Activated CD4-positive, alpha-beta T cell treated with anti-CD3 and anti-CD28 coated beads, Interleukin-10, Interleukin-2, amounts not matched to agents 100 ng/mL and 50 ng/mL, durations not matched to agents 16 hours and 8 hours (primary cell): ENCODE data around the gene SUB1.
A peak's percentile ranks its signal among the peaks of the same experiment; 100 is the strongest.
"Not testable (repeated sequence)": the region's sequence is repeated elsewhere in the genome, so short reads cannot be mapped to it uniquely, and the experiment has no call there.

Experiments used
- DNase-seq: peaks from one replicate; pipeline ENCODE4 v3.0.0-alpha.2; 2020

Gene SUB1

DNA sequence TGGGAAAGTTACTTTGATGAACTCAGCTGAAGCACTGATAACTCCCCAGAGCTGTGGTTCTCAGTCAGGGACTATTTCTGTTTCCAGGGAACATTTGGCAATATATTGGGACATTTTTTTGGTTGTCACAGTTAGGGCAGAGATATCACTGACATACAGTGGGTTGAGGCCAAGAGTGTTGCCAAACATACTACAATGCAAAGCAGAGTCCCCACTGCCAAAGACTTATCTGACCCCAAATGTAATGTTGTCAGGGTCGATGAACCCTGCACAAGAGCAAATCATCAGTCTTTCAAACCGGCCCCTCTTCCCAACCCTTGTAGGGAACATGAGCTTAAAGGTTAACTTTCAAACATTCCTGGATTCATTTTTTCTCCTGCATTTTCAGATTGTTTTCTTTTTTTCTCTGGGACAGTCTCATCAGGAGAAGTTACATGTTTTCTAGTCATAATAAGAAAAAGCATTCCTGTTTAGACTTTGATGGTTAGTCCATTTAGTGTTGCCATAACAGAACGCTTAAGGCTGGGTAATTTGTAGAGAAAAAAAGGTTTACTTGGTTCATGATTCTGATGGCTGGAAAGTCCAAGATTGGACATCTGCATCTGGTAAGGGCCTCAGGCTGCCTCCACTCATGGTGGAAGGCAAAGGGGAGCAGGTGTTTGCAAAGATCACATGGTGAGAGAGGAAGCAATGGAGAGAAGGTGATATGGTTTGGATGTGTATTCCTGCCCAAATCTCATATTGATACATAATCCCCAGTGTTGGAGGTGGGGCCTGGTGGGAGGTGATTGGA, 18.8 kb upstream of the SUB1 start:
- DNase-seq: no peak

DNA sequence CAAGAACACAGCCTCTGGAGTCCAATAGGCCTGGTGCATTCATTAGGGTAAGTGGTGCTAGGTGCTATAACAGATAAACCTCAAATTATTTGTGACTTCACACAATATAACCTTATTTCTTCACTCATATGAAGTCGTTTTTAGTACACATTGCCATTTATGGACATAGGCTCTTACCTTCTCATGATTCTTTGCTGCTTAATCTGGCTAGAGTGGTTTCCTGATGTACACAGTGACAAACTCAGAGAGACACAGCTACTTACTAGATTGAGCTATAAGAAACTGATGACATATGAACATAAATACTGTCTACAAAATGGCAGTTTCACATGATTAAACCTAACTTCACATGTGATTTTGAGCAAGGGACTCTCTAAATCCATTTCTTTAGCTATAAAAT, 14.2 kb upstream of the SUB1 start:
- no peak for DNase-seq

DNA sequence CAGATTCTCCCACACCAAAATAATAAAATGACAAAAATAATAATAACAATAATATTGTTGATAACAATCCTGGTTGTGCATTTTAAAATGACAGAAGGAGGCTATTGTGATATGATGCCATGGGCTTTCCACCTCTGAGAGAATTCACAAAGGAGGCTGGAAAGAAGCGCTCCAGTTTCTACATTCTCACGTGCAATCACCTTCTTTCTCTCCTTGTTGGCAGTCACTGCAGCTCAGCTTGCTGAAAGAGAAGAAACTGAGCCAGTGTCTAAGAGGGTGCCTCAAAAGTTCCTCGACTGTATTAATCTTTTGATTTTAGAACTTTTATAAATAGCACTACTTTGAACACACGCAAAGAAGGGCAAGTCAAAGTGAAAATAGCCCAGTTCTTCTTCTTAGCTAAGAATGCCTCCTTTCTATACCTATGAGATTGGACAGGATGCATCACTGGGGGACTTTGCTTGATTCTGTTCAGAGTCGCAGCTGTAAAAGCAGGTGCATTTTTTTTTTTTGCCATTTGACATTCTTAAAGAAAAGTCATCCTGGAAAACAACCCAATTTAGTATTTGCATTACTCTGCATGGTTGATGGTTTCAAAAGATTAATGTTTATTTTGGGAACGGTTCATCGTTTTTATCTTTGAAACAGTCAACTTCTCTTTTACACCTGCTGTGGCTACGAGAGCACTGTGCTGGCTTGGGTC, 12.4 kb upstream of the SUB1 start:
- DNase-seq: peak; percentile 41

DNA sequence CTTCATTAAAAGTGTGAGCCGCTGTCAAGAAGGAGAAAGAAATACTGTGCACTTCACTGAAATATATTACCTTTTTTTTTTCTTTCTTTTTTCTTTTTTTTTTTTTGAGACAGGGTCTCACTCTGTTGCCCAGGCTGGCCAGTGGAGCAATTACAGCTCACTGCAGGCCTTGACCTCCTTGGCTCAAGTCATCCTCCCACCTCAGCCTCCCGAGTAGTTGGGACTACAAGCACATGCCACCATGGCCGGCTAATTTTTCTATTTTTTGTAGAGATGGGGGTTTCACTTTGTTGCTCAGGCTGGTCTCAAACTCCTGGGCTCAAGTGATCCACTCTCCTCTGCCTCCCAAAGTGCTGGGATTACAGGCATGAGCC, 11.9 kb upstream of the SUB1 start:
- DNase-seq: not testable (repeated sequence)

DNA sequence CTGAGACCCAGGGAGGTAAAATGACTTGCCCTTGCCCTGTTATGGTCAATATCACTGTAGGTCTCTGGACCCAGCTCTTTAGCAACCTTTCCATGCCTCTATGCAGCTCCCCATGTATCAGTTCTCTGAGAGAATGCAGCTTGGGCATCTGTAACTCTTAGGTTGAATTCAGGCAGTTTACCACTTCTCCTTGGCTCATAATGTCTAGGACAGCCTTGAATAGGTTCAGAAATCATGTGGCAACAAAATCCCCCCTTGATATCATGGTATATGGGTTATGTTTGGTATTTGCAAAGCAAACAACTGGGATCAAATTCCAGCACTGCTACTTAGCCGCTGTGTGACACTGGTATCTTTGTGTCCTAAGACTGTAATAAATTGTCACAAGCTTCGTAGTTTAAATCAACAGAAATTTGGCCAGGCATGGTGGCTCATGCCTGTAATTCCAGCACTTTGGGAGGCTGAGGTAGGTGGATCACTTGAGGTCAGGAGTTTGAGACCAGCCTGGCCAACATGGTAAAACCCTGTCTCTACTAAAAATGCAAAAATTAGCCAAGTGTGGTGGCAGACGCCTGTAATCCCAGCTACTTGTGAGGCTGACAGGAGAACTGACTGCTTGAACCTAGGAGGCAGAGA, 10.7 kb upstream of the SUB1 start:
- no peak for DNase-seq

DNA sequence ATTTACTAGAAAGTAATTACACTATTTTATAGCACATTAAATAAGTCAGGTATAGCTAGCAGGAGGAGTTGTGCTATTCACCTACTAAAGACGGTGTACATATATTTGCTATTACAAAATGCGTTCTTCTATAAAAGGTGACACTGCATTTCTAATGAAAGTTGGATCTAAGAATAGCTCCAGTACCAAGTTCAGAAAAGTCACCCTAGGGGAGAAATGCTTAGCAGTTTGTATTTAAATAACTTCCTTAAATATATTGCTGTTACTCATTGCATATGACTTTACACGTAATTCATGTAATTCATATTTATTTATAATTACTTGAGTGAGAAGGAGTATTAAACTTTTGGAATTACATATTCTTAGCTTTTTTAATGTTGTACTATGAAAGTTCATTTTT, 7.0 kb upstream of the SUB1 start:
- DNase-seq: no peak

DNA sequence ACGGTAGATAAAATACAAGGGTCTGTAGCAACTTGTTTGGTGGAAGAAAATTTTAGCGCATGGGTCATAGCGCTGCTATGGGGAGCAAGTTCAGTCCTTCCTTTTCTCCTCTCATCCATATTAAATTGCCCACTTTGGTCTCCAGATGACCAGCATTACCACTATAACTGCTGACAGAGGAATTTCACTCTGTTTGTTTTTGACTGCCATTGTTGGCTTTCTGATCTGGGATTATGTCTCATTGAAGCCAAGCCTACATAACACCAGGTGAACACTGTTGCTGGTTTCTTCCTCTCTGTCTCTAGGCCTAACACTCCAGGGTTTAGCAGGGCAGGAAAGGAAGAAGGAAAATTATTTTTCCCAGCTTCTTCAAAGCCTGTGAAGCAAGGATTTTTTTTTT, 6.6 kb upstream of the SUB1 start:
- DNase-seq: no peak

DNA sequence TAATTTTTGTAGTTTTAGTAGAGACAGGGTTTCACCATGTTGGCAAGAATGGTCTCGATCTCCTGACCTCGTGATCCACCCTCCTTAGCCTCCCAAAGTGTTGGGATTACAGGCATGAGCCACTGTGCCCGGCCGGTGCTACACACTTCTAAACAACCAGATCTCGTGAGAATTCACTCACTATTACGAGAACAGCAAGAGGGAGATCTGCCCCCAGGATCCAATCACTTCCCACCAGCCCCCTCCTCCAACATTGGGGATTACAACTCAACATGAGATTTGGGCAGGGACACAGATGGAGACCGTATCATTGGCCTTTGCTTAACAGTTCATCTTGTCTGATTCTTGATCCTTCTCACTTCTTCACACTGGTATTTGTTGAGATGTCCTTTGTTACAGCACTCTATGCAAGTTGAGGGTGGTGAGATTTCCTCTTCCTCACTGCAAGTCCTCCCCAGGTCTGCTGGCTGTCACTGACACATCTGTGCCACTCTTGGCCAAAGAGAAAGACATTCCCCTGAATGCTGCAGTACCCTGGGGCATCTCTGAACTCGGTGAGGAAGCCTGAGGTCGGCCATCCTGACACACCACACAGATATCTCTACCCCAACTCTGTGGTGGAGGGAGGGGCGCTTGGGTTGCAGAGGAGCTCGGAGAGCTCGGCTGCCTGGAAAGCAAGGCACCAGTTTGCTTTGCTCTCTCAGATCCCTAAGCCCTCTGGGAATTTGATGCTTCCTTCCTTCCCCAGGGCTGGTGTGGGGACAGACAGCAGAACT, 4.2 kb upstream of the SUB1 start:
- DNase-seq: no peak

DNA sequence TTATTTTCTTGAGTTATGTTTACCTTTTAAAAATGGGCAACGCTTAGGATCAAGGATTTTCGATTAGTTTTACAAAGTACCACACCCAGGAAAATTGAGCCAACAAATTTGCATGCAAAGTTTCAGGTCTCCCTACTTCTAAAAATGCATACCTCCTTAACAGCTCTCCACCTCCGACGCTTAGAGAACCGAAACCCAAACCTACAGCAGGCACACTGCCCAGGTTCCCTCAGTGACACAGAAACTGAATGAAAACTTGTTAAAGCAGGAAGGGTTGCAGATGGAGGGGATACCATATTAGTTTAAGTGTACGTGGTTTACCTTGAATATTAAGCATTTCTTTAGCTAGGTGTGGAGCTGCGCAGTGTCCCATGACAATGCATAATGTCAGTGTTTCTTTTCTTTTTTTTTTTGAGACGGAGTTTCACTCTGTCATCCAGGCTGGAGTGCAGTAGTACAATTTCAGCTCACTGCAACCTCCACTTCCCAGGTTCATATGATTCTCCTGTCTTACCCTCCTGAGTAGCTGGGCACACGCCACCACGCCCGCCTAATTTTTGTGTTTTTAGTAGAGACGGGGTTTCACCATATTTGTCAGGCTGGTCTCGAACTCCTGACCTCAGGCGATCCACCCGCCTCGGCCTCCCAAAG, 1.6 kb upstream of the SUB1 start:
- DNase-seq: peak; percentile 64

DNA sequence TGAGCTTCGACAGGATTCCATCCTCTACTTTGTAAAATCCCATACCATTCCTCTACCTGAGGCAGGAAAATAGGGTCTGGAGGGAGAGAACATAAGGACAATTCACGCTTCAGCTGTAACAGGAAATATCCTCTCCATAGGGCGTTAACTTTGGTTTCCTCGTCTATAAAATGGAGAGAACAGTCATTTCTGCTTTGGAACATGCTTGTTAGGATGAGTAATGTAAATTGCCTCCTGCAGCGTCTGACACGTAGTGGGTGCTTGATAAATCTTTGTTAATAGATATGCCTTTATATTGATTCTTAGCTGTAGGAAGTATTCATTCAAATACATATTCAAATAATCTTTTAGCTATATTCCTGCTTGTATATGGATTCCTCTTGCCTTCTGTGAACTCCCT, 711 bp upstream of the SUB1 start:
- peak; percentile 55 for DNase-seq

DNA sequence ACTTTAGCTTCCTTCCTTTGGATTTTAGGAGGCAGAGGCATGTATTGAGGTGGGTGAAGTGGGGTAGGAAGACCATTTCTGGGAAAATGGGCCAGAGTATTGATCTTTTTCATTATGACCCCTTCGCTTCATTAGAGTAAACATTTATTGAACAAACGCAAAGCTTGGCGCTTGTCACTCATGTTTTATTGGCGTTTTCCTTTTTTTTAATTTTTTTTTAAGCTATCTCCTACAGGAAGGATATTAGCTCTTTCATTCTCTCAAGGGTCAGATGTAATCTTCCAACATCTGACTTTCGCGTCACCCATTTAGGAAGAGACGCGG, 273 bp upstream of the SUB1 start:
- DNase-seq: no peak

DNA sequence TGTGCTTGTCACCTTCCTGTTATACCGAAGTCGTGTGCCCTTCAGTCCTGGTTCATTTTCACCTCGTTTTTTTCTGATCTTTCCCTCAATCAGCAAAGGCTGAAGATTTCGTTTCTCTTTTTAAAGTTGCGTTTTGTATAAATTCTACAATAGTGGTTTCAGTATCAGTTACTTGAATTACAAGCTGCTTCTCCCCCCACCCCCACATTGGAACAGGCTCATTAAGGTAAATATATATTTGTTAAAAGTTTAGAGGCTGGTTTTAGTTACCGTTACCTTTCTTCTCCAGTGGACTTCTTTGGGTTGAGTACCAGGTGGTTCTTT, 881 bp downstream of the SUB1 start:
- no peak for DNase-seq

DNA sequence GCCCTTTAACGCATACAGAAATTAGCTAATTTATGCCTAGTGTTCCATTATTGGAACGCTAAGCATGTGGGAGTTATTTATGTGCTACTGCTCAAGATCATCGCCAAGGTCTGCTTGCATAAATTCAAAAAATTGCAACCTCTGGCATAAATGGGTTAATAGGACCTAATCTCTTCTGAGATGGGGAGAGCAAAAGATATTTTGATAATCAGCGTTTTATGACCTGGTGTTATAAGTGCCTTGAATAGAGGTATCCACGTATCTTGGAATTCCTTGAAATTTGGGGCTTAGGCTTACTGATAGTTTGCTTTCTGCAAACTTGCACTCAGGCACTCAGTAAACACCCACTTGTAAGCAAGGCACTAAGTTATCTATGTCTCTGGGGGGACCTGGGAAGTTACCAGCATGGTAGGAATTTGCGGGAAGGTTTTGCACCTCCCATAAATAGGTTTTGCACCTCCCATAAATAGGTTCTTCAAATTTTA, 1.8 kb downstream of the SUB1 start:
- DNase-seq: no peak

DNA sequence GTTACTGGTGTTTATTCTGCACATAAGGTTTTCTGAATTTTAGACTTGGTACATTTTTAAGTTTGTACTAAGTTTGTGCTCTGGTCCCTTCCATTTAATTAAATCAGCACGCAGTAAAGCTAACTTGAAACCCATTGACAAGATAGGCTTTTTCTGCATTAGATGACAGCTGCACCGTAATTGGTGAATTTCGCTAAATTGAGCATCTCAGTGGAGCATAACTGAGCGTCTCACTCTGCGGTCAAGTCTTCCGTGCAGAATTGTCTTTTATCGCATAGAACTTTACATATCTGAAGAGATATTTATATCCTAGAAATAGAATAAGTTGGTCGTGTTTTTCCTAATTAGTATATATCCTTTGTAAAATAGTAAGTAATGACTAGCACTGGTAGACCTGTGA, 4.1 kb downstream of the SUB1 start:
- no peak for DNase-seq

DNA sequence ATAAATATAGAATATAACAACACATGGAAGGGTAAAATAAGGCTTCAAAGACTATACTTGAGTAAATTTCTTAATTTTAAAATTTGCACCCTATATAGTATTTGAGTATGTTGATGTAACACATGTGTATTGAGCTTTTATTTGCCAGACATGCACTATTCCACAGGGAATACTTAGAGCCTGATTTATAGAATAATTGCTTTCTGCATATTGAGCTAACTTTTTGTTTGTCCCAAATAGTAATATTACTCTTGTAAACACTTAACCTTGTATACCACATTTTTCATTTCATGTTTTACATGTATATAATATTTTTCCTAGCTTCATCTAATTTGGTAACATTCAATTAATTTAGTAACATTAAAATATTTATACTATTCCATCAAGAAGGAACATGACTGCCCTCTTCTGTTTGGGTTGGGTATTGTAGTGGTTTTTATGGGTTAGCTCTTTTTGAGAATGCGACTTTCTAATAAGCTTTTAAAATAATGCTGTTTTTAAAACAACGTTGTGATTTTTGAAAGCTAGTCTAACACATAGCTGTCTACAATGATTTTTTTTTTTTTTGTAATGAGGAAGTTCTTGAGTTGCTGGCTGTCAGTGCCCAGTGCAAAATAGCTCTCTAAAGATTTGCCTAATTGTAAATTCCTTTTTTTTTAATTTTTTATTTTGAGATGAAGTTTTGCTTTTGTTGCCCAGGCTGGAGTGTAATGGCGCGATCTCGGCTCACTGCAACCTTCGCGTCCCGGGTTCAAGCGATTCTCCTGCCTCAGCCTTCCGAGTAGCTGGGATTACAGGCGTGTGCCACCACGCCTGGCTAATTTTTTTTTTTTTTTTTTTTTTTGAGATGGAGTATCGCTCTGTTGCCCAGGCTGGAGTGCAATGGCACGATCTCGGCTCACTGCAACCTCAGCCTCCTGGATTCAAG, 4.8 kb downstream of the SUB1 start:
- DNase-seq: peak; percentile 65

DNA sequence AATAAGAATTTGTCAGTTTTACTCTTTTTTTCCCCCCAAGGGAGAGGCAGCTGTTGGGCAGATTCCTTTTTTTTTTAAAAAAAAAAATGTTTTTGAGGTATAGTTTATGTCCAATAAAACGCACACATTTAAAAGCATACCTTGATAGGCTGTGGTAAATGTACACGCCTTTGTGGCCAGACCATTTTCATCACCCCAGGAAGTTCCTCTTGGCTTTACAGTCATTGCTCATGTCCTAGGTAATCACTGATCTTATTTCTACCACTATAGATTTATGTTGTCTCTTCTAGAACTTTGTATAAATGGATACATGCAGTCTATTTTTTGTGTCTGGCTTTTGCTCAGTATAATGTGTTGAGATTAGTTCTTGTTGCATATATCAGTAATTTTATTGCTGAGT, 9.8 kb downstream of the SUB1 start:
- peak; percentile 37 for DNase-seq

DNA sequence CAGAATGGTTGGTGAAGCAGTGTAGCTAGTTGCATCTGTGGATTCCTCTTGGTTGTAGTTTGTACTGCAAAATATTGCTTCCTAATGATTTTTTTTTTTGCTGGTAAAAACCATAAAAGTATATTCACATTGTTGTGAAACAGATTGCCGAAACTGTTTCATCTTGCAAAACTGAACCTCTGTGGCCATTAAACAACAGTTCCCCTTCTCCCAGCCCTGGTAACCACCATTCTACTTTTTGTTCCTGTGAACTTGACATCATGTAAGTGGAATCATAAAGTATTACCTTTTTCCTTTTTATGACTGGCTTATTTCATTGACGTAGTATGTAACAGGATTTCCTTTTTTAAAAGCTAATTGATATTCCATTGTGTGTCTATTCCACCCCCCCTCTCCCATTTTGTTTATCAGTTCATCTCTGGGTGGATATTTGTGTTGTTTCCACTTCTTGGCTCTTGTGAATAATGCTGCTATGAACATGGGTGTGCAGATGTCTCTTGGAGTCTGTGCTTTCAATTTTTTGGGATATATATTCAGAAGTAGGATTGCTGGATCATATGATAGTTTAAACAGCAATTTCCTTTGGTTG, 11.8 kb downstream of the SUB1 start:
- no peak for DNase-seq

DNA sequence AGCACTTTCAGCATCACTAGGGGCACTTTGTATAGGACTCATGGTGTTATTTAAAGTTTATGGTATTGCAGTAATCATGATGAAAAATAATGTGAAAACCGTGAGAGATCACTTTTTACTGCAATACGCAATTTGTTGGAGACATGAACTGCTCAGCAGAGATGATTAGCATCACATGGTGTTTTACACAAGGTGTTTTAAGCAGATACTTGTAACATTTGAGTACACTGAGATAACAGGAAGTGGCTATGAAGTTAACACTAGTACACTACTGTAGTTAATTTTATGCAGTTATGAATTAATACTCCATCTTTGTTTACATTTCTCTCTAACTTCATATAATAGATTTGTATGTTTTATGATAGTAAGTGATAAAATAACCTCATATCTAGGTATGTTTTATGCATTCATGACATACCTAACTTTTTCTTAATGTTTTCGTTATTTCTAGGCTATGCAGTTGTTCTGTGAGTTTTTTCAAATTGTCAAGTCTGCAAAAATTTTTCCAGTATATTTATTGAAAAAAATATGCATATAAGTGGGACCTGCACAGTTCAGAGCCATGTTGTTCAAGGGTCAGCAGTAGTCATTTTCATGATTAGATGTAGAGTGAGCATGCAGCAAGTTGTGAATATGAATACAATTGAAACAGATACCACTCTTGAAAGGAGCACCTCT, 13.0 kb downstream of the SUB1 start:
- DNase-seq: no peak

DNA sequence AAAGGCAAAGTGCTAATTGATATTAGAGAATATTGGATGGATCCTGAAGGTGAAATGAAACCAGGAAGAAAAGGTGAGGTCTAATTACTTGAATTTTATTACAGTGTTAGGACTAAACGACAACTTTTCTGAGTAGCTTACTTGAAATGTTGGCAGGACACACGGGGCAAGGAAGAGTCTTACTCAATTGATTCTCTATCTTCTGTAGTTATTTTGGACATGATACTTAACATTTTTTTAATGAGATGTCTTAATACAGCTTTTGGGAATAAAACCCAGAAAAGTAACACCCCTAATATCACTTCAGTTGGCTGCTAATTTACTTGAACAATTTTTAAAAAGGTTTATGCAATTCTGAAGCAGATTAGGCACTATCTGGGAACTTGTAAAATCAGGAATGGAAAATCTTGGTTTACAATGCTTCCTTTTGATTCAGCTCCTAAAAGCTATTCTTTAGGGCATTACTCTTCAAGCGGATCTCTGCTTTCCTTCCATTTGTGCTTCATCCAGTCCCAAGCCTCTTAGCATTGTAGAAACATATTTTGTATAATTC, 13.7 kb downstream of the SUB1 start:
- DNase-seq: no peak

DNA sequence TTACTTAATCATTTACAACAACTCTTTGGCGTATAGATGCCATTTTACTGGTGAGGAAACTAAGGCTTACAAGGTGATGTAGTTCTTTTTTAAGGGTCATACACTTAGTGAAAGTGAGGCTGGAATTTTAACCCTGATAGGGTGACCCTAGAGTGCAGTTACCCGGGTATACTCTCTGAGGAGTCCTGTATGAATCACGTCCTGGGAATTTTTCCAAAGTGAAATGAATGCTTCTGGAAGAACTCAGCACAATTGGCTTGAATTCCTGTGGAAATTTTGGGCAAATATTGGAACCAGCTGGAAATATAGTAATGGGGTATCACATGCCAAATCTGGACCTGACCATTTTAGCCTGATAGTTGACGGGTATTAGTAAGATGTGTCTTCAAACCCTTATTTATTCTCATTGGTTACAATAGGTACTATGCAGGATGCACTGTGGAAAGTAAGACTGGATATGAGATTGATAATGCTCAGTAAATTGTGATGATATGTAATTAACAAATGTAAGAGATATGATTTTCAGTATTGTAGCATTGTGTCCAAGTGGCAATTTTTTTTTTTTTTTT, 14.8 kb downstream of the SUB1 start:
- no peak for DNase-seq
